ENCODE data around the gene TBK1. TPM values are rescaled to one million over a fixed set of nuclear protein-coding genes. Genes with fewer than 3 reads are reported as not detected.

TBK1 gene
- total and polyA plus RNA-seq, 2 of the 13 experiments (the other 11 are each of a cell fraction or from before 2014, with no cell fraction given) = 10.3 to 25.2 TPM

- TF ChIP-seq, protein P1, sequence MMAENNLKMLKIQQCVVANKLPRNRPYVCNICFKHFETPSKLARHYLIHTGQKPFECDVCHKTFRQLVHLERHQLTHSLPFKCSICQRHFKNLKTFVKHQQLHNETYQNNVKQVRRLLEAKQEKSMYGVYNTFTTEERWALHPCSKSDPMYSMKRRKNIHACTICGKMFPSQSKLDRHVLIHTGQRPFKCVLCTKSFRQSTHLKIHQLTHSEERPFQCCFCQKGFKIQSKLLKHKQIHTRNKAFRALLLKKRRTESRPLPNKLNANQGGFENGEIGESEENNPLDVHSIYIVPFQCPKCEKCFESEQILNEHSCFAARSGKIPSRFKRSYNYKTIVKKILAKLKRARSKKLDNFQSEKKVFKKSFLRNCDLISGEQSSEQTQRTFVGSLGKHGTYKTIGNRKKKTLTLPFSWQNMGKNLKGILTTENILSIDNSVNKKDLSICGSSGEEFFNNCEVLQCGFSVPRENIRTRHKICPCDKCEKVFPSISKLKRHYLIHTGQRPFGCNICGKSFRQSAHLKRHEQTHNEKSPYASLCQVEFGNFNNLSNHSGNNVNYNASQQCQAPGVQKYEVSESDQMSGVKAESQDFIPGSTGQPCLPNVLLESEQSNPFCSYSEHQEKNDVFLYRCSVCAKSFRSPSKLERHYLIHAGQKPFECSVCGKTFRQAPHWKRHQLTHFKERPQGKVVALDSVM (CRISPR knock-in tag; IDR thresholded peaks at IDR 0.05) = peak; percentile 75; the same call in 1 of the 2 replicates
- TF ChIP-seq SRY (CRISPR knock-in tag; IDR thresholded peaks at IDR 0.05) (peak; percentile 94), MYC (CRISPR knock-in tag; IDR thresholded peaks at IDR 0.05; ENCODE audit: borderline replicate concordance) (peak; percentile 91), SRSF1 (optimal IDR thresholded peaks at IDR 0.05; ENCODE audit: low read depth, low read length) (no peak), KAT8 (CRISPR knock-in tag; IDR thresholded peaks at IDR 0.05) (peak; percentile 68), ZSCAN22 (CRISPR knock-in tag; IDR thresholded peaks at IDR 0.05) (no peak), ZNF503 (CRISPR knock-in tag; IDR thresholded peaks at IDR 0.05) (peak; percentile 33; the same call in 1 of the 2 replicates), ZNF136 (CRISPR knock-in tag; IDR thresholded peaks at IDR 0.05; ENCODE audit: low read depth) (no peak), REL (CRISPR knock-in tag; conservative IDR thresholded peaks at IDR 0.05) (no peak), RAD21 (CRISPR knock-in tag; IDR thresholded peaks at IDR 0.05) (0 out of 2 replicates have a peak, but pooled peaks have one; percentile 16), ZNF850 (CRISPR knock-in tag; conservative IDR thresholded peaks at IDR 0.05) (no peak), LBX2 (CRISPR knock-in tag; IDR thresholded peaks at IDR 0.05; ENCODE audit: borderline replicate concordance) (no peak), ZBTB7B (CRISPR knock-in tag; IDR thresholded peaks at IDR 0.05) (no peak; the same call in 1 of the 2 replicates), CEBPG (CRISPR knock-in tag; IDR thresholded peaks at IDR 0.05) (no peak), CHCHD3 (CRISPR knock-in tag; IDR thresholded peaks at IDR 0.05) (no peak; the same call in 1 of the 2 replicates), RCOR2 (CRISPR knock-in tag; IDR thresholded peaks at IDR 0.05) (no peak), GTF3A (CRISPR knock-in tag; conservative IDR thresholded peaks at IDR 0.05) (no peak), FOXC1 (CRISPR knock-in tag; IDR thresholded peaks at IDR 0.05; ENCODE audit: borderline replicate concordance) (peak; percentile 55; the same call in 1 of the 2 replicates)
- TF ChIP-seq, protein P2, sequence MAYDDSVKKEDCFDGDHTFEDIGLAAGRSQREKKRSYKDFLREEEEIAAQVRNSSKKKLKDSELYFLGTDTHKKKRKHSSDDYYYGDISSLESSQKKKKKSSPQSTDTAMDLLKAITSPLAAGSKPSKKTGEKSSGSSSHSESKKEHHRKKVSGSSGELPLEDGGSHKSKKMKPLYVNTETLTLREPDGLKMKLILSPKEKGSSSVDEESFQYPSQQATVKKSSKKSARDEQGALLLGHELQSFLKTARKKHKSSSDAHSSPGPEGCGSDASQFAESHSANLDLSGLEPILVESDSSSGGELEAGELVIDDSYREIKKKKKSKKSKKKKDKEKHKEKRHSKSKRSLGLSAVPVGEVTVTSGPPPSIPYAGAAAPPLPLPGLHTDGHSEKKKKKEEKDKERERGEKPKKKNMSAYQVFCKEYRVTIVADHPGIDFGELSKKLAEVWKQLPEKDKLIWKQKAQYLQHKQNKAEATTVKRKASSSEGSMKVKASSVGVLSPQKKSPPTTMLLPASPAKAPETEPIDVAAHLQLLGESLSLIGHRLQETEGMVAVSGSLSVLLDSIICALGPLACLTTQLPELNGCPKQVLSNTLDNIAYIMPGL (CRISPR knock-in tag; IDR thresholded peaks at IDR 0.05; ENCODE audit: borderline replicate concordance in 1 of 2, low read depth in 1 of 2) = peak in 1 of 2 experiments; percentile 65; a peak in 3 of 4 replicates
- TF ChIP-seq, protein P3, sequence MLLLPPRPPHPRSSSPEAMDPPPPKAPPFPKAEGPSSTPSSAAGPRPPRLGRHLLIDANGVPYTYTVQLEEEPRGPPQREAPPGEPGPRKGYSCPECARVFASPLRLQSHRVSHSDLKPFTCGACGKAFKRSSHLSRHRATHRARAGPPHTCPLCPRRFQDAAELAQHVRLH (CRISPR knock-in tag; IDR thresholded peaks at IDR 0.05; ENCODE audit: borderline replicate concordance, low read depth) = no peak; the same call in 1 of the 2 replicates
- TF ChIP-seq, protein P4, sequence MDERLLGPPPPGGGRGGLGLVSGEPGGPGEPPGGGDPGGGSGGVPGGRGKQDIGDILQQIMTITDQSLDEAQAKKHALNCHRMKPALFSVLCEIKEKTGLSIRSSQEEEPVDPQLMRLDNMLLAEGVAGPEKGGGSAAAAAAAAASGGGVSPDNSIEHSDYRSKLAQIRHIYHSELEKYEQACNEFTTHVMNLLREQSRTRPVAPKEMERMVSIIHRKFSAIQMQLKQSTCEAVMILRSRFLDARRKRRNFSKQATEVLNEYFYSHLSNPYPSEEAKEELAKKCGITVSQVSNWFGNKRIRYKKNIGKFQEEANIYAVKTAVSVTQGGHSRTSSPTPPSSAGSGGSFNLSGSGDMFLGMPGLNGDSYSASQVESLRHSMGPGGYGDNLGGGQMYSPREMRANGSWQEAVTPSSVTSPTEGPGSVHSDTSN (CRISPR knock-in tag; IDR thresholded peaks at IDR 0.05) = no peak
These were observed at the start of gene TBK1 (continued) for GRCh38 chr12:64451687-64452558.
